Measurements from ENCODE around the gene ACACB. TPM values are rescaled to one million over a fixed set of nuclear protein-coding genes. Genes with fewer than 3 reads are reported as not detected.

Gene ACACB
- total RNA-seq, 1 experiment from 2014 or later, result 20.0 TPM

DNA sequence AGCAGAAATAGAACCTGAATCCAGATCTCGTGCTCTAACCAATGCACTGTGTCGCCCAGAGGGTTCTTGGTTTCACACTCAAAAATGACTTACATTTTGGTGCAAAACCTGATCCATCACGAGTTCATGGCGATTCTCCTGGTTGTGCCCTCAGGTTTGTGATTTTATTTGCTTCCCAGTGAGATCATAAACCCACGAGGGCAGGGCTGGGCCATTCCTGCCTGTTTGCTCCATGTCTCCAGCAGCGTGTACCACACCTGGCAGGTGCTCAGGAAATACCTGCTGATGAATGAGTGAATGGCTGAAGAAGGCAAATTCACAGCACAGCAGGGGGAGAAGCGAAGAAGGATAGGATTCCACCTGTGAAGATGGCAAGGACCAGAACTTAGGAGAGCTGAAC, 9.4 kb downstream of the ACACB start (continued):
- TF ChIP-seq MLX (CRISPR knock-in tag; IDR thresholded peaks at IDR 0.05) (no peak), RORB (CRISPR knock-in tag; IDR thresholded peaks at IDR 0.05) (no peak), ZNF671 (CRISPR knock-in tag; IDR thresholded peaks at IDR 0.05) (no peak), IRF2 (CRISPR knock-in tag; IDR thresholded peaks at IDR 0.05; ENCODE audit: borderline replicate concordance, low read depth) (no peak)

DNA sequence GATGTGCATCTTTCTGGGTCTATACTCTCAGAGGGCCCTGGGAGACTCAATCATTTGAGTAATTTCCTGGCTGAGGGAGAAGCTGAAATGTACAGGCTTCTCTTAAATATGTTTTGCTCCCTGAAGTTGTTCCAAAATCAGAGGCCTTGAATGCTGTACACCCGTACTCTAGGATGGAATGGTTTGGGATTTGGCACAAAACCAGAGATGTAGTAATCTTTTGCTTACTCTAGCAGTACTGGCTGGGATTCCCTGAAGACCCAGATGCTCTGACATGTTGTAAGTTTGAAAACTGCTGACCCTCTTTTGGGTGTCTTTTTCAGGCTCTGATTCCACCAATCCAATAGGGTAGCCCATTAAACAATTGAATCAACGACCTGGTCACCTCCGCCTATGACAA, 10.4 kb downstream of the ACACB start:
- Mint-ChIP-seq H3K9me3 (no peaks in the 10 kb centered on the region), H3K36me3 (no peaks in the 10 kb centered on the region), H3K27me3 (ENCODE audit: low read depth) (no peaks in the 10 kb centered on the region), H3K4me3 (no peak overlapping the region), H3K27ac (no peak overlapping the region), H3K4me1 (peaks cover 16% of the 10 kb centered on the region)
- TF ChIP-seq IRF1 (CRISPR knock-in tag; IDR thresholded peaks at IDR 0.05) (no peak), NFATC4 (CRISPR knock-in tag; IDR thresholded peaks at IDR 0.05) (no peak), TEAD1 (CRISPR knock-in tag; IDR thresholded peaks at IDR 0.05) (no peak), ZNF138 (CRISPR knock-in tag; conservative IDR thresholded peaks at IDR 0.05) (no peak), TEAD4 (CRISPR knock-in tag; IDR thresholded peaks at IDR 0.05) (no peak), NR3C1 (CRISPR knock-in tag; conservative IDR thresholded peaks at IDR 0.05; ENCODE audit: low read depth) (no peak), ZNF263 (CRISPR knock-in tag; IDR thresholded peaks at IDR 0.05; ENCODE audit: low read depth) (no peak), STAT6 (CRISPR knock-in tag; conservative IDR thresholded peaks at IDR 0.05; ENCODE audit: low read depth) (no peak), ZNF671 (CRISPR knock-in tag; IDR thresholded peaks at IDR 0.05) (no peak), ATF2 (CRISPR knock-in tag; IDR thresholded peaks at IDR 0.05; ENCODE audit: borderline replicate concordance, low read depth) (no peak), RORB (CRISPR knock-in tag; IDR thresholded peaks at IDR 0.05) (no peak), JUN (CRISPR knock-in tag; IDR thresholded peaks at IDR 0.05) (no peak), SOX15 (CRISPR knock-in tag; IDR thresholded peaks at IDR 0.05) (no peak), MLX (CRISPR knock-in tag; IDR thresholded peaks at IDR 0.05) (no peak), FOXP1 (CRISPR knock-in tag; IDR thresholded peaks at IDR 0.05; ENCODE audit: borderline replicate concordance) (no peak)
- ChIA-PET CTCF (interaction anchor here (1.8 kb wide), 1 partner anchor 15 kb away, joined by 8 read pairs; no protein-coding TSS in a partner anchor), POLR2A (no interaction called here)
- ATAC-seq, result no peak
- no peak for DNase-seq (ENCODE audit: low spot score)

DNA sequence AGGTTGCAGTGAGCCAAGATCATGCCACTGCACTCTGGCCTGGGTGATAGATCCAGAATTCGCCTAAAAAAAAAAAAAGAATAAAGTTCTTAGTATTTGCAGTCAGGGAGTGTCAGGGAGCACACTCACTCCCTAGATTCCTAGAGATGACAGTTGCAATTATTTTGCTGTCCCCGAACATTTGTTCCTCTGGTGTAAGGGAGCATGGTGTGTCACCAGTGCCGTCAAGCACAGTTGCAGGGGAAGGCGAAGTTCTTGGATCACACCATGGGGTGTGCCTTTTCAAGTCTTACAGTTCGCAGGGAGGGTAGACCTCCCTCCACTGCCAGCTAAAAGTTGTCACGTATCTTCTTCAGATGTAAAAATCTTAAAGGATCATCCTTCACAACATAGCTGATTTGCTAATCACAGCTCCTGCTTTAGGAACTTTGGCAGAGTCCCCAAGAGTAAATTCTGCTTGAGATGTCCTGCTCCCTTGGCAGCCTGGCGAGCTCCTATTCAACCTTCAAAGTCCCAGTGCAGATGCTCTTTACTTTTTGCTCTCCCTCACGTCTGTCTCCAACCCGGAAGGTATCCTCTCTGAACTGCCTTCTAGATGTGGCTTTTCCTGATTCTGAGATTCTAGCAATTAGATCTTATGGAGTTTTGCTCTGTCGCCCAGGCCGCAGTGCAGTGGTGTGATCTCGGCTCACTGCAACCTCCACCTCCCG, 11.3 kb downstream of the ACACB start:
- ChIA-PET POLR2A (no interaction called here), CTCF (interaction anchor here (1.8 kb wide), 1 partner anchor 16 kb away, joined by 8 read pairs; no protein-coding TSS in a partner anchor)
- Mint-ChIP-seq H3K4me1 (peaks cover 16% of the 10 kb centered on the region), H3K27me3 (ENCODE audit: low read depth) (no peaks in the 10 kb centered on the region), H3K4me3 (no peak overlapping the region), H3K9me3 (no peaks in the 10 kb centered on the region), H3K36me3 (no peaks in the 10 kb centered on the region), H3K27ac (no peak overlapping the region)
- no peak for ATAC-seq
- TF ChIP-seq TEAD1 (CRISPR knock-in tag; IDR thresholded peaks at IDR 0.05) (no peak), FOXP1 (CRISPR knock-in tag; IDR thresholded peaks at IDR 0.05; ENCODE audit: borderline replicate concordance) (no peak), ZNF263 (CRISPR knock-in tag; IDR thresholded peaks at IDR 0.05; ENCODE audit: low read depth) (no peak), CREM (CRISPR knock-in tag; IDR thresholded peaks at IDR 0.05) (no peak), SMAD4 (CRISPR knock-in tag; IDR thresholded peaks at IDR 0.05) (no peak), ZNF121 (CRISPR knock-in tag; IDR thresholded peaks at IDR 0.05) (no peak), GRHL2 (CRISPR knock-in tag; IDR thresholded peaks at IDR 0.05; ENCODE audit: insufficient replicate concordance, severe bottlenecking) (no peak), CBFB (CRISPR knock-in tag; IDR thresholded peaks at IDR 0.05; ENCODE audit: low read depth) (no peak), ZNF281 (CRISPR knock-in tag; IDR thresholded peaks at IDR 0.05) (no peak), ZNF671 (CRISPR knock-in tag; IDR thresholded peaks at IDR 0.05) (no peak)
- TF ChIP-seq, protein P1, sequence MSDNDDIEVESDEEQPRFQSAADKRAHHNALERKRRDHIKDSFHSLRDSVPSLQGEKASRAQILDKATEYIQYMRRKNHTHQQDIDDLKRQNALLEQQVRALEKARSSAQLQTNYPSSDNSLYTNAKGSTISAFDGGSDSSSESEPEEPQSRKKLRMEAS (CRISPR knock-in tag; IDR thresholded peaks at IDR 0.05), result no peak
- no peak for DNase-seq (ENCODE audit: low spot score)
